Measurements from ENCODE around the gene RPS10. TPM values are rescaled to one million over a fixed set of nuclear protein-coding genes. Genes with fewer than 3 reads are reported as not detected.

The RPS10 gene
- 1,439 and 1,650 TPM in 2 replicates for total RNA-seq

GRCh38 chr6:34425498-34426410, at the start of gene RPS10:
Gene RPS10 (minus strand): TSS chr6:34426069. CDS start chr6:34425221, 848 bp downstream.

GRCh38 chr6:34465531-34466241, 39.8 kb upstream of the RPS10 start, which contains the start of gene PACSIN1:
Gene PACSIN1 (plus strand): TSS chr6:34466076. CDS start chr6:34526306, 60,230 bp downstream.

GRCh38 chr6:34392497-34393190, 33.2 kb downstream of the RPS10 start, which contains the start of gene NUDT3:
Gene NUDT3 (minus strand): TSS chr6:34392669. CDS start chr6:34392362, 307 bp downstream.

Other genes with a start within 250 kb of the RPS10 start
- 114 and 140 TPM in 2 replicates for gene HMGA1, start 189.2 kb downstream of the RPS10 start, total RNA-seq
- gene SMIM29, start 177.1 kb downstream of the RPS10 start, total RNA-seq = 36.7 and 53.4 TPM in 2 replicates
- gene NUDT3, start 33.4 kb downstream of the RPS10 start, total RNA-seq = 17.4 and 20.8 TPM in 2 replicates
- gene PACSIN1, start 40.0 kb upstream of the RPS10 start, total RNA-seq = not detected in 2 replicates
- gene SPDEF, start 130.3 kb upstream of the RPS10 start, total RNA-seq = under 0.01 TPM in 1 of 2 replicates, not detected in the other

Data from aortic smooth muscle cell (primary cell).